AG10803 (cell line): Measurements from ENCODE around the gene LRP1B.

Experiments used
- DNase-seq: peaks from one replicate; pipeline ENCODE4 v3.0.0; 2010; ENCODE audit warnings: low read depth
- H3K4me3 ChIP-seq: 2 replicates; pipeline ENCODE4 v1.5.1; 2011; ENCODE audit warnings: mild to moderate bottlenecking, low read length, control low read depth
- CTCF ChIP-seq: conservative IDR thresholded peaks from 2 replicates; pipeline ENCODE4 v1.5.1; 2011; ENCODE audit warnings: mild to moderate bottlenecking, low read length, control low read depth, inconsistent platforms

LRP1B gene

GRCh38 chr2:142061733-142062132 lies 69.1 kb downstream of the LRP1B start:
- no peak overlapping the region for H3K4me3 ChIP-seq
- no peak for TF ChIP-seq CTCF
- no peak for DNase-seq

GRCh38 chr2:142058149-142058548 lies 72.7 kb downstream of the LRP1B start:
- TF ChIP-seq CTCF: no peak
- no peak for DNase-seq
- H3K4me3 ChIP-seq: no peak overlapping the region

GRCh38 chr2:142056784-142057183 lies 74.0 kb downstream of the LRP1B start:
- no peak overlapping the region for H3K4me3 ChIP-seq
- TF ChIP-seq CTCF: no peak
- DNase-seq: no peak

GRCh38 chr2:142052220-142052863 lies 78.5 kb downstream of the LRP1B start:
- TF ChIP-seq CTCF: no peak
- DNase-seq: no peak
- no peak overlapping the region for H3K4me3 ChIP-seq

GRCh38 chr2:142048581-142048980 lies 82.2 kb downstream of the LRP1B start:
- DNase-seq: no peak
- no peak overlapping the region for H3K4me3 ChIP-seq
- no peak for TF ChIP-seq CTCF

- TF ChIP-seq CTCF: no peak
- no peak for DNase-seq
- no peak overlapping the region for H3K4me3 ChIP-seq
These were observed 85.2 kb downstream of the LRP1B start for GRCh38 chr2:142045641-142046040.

- H3K4me3 ChIP-seq: no peak overlapping the region
- TF ChIP-seq CTCF: no peak
- DNase-seq: no peak
These were observed 86.6 kb downstream of the LRP1B start for GRCh38 chr2:142044197-142044596.
